GM18517 (cell line): Measurements from ENCODE around the gene SLC39A5.
"Not testable (repeated sequence)": the region's sequence is repeated elsewhere in the genome, so short reads cannot be mapped to it uniquely, and the experiment has no call there.

Source experiments
- ATAC-seq: cut with Tn5 transposase; IDR thresholded peaks from one replicate; pipeline ENCODE4 v1.9.1; 2021; ENCODE audit warnings: mild to moderate bottlenecking, moderate library complexity; ENCODE audit not compliant: unreplicated experiment

SLC39A5 gene

DNA sequence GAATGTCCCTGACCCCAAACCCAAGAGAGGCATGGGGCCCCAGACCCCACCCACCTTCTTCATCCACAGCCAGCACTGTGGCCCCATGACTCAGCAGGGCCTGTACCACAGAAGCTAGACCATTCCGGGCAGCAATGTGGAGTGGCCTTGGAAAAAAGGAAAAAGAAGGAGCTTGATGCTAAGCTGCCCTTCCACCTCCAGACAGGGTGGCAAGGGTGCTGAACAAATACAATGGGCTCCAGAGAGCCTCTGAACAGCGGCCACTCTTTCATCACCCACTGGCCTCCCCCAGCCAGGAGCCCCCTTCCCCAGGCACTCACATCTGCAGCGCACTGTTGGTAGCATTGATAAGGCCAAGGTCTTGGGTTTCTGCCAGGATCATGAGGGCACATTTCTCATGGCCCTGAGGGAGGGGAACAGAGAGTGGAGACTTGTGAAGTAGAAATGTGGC, 13.9 kb downstream of the SLC39A5 start:
- no peak for ATAC-seq

DNA sequence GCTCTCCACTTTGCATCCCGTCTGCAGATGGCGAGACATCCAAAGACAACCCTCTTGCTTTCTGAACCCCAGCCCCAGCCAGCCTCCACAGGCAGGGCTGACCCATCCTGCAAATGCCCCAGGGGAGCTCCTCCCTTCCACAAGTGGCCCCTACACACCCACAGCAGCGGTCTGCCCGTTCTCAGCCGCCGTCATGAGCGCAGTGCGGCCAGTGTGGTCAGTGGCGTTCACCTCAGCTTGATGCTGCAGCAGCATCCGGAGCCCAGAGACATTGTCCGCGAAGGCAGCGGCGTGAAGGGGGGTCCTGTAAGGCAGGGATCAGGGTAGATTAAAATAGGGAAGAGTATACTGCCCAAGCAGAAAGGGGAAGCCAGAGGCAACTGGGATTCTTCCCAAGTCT, 14.6 kb downstream of the SLC39A5 start:
- no peak for ATAC-seq

DNA sequence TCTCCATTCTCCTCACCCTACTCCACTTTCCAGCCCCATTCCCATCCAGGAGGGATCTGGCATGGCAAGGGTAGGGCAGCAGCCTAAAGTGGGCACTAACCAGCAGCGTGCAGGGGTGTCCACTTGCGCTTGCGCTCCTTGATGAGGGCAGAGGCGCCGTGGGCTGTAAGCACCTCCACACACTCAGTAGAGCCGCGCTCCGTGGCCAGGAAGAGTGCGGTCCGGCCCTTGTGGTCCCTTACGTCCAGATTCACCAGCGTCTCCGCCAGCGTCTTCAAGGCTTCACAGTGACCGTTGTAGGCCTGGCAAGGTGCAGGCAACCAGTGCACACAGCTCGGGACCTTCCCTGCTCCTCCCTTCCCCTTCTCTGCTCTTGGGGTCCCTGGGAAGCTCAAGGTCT, 18.1 kb downstream of the SLC39A5 start:
- no peak for ATAC-seq

DNA sequence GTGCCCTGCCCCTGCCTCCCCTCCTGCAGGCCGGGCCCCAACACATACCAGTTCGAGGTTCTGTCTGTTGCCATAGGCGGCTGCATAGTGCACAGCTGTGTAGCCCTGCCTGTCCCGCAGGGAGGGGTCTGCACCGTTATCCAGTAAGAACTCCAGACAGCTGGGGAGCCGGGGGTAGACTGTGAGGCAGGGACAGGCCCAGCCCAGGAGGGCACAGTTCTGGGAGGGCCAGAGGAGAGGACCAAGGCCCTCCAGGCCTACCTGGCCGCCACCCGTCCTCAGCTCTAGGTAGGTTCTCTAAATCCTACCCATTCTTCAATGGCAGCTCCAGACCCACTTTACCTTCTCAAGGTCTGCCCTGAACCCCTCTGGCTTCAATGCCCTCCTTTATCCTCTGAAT, 18.9 kb downstream of the SLC39A5 start:
- ATAC-seq, result no peak

DNA sequence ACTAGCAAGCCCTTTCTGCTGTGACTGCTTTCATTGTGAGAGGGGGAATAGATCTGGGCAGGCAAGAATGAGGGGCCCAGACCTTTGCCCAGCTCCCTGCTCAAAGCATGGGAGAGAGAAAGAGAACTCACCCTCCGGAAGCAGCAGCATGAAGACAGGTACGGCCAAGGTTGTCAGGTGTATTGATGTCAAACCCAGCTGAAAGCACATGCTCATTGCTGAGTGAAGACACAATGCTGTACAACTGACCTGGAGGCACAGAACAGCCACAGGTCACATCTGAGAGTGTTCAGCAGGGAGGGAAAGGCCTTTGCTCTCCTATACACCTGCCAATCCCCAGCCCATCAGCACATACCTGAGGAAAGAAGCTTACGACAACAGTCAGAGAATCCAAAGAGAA, 22.8 kb downstream of the SLC39A5 start:
- ATAC-seq, result no peak

DNA sequence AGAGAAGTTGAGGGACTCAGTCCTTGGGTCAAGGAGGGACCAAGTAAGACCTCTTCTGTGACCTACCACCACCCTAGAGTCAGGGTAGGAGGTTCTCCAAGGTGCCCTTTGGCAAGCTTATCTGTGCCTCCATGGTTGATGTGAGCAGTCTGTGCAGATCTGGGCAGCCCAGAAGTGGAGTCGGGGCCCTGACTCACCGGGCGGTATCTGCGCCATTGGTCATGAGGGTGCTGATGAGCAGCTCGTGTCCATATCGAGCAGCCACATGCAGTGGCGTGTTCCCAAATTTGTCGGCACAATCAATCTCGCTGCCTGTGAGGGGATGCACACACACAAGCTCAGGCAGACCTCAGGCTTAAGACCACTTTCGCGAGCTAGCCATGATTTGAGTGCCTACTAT, 23.2 kb downstream of the SLC39A5 start:
- ATAC-seq, result no peak

DNA sequence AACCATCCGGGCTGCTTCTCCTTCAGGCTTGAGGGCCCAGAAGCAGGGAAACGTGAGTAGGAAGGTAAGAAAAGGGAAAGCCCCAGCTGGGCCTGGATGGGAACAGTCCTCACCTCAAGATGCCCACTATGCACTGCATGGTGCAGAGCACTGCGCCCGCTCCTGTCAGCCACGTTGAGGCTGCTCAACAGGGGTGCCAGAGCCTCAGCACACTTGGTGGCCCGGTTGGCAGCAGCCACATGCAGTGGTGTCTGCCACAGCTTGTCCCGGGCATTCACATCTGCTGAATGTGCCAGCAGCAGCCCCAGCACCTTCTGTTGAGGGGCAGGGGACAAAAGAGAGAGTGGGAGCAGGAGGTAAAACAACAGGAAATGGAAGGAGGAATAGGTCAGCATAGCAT, 25.8 kb downstream of the SLC39A5 start:
- ATAC-seq, result no peak

DNA sequence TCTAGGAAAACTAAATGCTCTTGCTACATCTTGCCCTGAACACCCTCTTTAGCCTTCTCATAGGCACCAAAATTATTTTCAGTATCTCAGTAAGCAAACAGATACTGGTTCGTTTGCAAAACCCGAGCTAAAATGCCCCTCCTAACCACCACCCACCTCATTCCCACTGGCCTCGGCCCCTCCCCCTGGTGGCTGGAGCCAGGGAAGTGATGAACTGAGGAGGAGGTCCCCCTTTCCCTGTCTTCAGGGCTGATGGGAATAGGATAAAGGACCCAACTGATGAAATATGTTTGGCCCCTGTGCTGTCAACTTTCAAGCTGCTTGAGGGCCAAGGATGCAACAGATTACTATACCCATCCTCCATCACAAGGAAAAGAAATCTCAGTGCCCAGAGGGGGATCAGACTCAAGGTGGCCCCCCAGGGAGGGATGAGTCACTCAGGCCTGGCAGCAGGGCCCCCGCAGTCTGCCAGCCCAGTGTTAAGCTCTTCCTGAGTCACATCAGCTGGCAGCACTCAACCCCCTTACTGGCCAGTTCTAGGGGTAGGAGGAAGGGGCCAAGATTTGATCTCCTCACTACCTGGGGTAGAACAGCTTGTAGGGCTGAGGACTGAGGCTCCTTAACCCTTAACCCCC, 26.6 kb downstream of the SLC39A5 start:
- no peak for ATAC-seq

DNA sequence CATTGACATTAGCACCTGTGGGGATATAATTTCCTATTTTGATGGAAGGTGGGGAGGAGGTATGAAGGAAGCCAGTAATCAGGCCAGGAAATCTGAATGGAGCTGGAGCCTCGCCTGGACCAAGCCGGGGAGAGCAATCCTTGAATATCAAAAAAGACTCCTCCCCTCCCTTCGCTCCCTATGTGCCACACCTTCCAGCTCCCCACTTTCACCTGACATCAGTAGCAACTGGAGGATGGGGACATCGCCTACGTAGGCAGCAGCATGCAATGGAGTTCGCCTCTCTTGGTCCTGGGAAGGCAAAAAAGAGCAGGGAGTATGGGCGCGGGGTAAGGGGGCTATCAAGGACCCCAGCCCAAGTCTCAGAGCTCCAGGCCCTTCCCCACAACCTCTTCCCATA, 27.2 kb downstream of the SLC39A5 start:
- no peak for ATAC-seq

DNA sequence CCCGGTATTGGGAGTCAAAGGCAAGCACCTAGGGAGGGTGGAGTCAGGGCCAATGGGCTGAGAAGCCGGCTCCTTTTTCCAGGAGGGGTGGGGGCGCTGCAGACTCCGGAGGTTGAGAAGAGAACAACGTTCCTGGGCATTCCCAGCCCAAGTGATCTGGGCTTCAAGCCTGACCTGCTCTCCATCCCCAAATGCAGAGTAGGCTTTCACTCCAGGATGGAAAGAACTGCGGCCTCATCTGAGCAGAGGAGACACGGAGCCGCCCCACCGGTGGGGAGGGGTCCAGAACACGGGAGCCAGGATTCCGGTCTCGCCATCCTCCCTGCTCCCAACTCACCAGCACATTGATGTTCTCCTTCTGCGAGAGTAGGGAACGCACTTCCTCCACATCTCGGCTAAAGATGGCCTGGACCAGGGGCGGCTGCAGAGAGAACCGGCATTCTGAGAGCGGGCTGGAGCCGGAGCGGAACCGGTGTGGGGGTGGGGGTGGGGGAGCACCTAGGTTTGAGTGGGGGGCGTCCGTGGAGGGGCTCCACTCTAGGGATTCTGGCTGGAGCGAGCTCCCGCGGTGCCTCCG, 27.7 kb downstream of the SLC39A5 start:
- ATAC-seq, result no peak

DNA sequence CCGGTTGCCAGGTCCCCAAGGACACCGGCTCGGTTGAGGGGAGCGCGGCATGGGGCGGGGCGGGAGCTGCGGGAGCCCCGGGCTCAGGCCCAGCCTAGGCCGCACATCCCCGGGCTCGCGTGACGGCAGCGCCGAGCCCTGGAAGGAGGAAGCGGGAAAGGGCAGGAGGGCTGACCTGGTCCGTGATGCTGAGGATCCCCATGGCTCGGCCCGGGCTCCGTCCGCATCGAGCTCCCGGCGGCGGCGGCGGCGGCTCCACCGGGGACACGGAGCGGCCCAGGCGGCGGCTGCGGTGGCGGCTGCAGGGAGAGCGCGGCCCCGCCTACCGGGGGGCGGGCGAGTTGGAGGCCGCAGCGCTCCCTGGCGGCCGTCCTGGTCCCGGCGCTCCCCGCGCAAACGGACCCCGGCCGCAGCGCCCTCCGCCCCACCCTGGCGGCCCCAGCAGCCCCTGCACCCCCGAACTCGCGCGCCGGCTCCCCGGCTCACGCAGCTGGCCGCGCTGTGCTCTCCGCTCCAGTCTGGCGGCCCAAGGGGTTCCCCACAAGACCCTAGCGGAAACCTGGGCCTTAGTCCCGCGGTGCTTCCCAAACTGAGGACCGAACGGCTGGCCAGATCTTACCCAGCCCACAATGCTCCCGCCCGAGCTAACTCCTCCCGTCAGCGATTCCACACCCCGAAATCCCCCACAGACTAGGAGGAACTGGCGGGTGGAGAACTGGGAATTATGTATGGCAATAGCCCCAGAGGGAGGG, 28.4 kb downstream of the SLC39A5 start, which contains the start of gene ANKRD52:
TSS of gene ANKRD52 (minus strand) at position 317 of the 752 bp plus-strand sequence. CDS start at position 202, 115 bp downstream.
- ATAC-seq, result peak; percentile 87

DNA sequence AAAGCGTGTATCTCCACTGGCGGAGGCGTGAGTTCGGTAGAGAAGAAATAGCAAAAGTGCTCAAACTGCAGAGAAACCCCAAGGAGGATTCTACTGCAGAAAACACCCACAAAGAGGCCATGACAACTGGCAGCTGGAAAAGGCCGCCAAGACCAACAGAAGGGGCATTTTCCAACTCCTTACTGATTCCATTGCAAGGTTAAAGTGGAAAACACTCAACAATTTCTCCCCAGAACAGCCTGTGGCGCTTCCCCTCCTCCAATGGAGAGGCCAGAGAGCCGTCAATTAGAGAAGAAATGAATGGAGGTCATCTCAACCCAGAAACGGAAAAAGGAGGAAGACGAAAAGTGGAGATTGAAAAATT, 29.0 kb downstream of the SLC39A5 start:
- no peak for ATAC-seq

DNA sequence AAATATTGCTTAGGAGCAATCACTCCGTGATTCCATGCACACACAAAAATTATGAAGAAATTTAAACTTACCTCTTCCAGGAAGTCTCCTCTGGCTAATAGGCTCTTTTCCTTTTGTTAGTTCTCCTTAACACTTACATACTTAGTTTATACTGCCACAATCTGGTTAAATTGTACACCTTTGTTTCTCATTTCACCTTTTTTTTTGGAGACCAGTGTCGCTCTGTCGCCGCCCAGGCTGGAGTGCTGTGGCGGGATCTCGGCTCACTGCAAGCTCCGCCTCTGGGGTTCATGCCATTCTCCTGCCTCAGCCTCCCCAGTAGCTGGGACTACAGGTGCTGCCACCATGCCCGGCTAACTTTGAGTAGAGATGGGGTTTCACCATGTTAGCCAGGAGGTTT, 30.5 kb downstream of the SLC39A5 start:
- no peak for ATAC-seq

DNA sequence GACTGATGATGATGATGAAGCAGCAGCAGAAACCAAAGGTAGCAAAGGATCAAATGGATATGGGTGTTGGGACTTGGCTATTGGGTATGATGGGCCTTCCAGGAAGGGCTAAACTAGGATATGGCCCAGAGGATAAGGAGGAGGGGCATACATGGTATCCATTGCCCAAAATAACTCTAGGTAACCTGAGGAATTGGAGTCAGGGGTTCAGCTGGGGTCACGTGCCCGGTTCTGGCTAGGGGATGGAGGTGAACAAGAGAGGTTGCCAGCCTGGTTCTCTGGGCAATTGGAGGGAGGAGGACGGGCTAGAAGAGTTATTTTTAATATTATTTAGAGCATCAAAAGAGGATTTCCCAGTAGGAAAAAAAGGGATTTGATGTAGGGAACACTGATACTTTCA, 31.1 kb downstream of the SLC39A5 start:
- ATAC-seq, result no peak

DNA sequence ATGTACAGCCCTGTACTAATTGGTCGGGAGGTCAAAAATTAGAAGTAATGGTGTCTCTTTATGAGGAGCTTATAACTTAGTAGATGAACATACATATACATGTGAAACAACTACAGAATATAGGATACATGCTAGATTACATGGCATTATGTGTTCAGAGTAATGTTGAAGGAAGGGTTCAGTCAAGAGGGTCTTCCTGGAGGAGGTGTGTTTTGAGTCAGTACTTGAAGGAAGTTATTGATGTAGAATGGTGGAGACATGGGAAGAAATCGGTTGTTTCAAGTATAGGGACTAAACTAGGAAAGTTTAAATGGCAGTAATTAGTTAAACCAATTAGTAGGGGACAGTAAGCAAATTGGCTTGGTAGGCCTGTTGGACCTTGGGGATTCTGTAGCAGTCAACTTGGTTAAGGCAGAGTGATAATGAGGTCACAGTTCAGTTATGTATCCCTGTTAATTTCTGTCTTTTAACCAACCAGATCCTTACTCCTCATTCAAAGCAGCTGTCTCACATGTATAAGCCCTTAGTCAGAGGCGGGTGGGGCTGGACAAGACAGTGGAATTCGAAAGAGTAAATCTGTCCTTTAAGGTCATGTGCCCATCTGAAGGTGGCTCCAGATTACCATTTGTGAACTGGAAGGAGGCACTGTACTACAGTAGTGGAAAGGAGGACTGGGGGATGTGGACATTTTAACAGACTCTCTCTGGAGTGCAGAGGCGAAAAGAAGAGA, 31.8 kb downstream of the SLC39A5 start:
- no peak for ATAC-seq

DNA sequence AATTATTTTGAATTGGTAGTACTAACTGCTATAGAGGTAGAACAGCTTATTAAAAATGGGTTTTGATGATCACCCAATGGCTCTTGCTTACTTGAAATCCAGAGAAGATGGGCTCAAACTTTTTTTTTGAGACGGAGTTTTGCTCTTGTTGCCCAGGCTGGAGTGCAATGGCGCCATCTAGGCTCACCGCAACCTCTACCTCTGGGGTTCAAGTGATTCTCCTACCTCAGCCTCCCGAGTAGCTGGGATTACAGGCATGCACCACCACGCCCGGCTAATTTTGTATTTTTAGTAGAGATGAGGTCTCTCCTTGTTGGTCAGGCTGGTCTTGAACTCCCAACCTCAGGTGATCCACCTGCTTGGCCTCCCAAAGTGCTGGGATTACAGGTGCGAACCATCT, 33.1 kb downstream of the SLC39A5 start:
- not testable (repeated sequence) for ATAC-seq

DNA sequence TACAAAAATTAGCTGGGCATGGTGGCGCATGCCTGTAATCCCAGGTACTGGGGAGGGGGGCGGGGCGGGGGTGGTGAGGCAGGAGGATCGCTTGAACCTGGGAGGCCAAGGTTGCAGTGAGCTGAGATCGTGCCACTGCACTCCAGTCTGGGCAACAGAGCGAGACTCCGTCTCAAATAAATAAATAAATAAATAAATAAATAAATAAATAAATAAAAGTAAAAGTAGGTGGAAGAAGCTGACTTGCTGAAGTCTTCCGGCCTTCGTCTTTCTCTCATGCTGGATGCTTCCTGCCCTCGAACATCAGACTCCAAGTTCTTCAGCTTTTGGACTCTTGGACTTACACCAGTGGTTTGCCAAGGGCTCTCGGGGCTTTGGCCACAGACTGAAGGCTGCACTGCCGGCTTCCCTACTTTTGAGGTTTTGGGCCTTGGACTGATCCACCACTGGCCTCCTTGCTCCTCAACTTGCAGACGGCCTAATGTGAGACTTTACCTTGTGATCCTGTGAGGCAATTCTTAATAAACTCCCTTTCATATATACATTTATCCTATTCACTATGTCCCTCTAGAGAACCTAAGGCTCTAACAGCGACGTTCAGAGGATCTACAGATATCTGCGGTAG, 36.3 kb downstream of the SLC39A5 start:
- ATAC-seq, result not testable (repeated sequence)

DNA sequence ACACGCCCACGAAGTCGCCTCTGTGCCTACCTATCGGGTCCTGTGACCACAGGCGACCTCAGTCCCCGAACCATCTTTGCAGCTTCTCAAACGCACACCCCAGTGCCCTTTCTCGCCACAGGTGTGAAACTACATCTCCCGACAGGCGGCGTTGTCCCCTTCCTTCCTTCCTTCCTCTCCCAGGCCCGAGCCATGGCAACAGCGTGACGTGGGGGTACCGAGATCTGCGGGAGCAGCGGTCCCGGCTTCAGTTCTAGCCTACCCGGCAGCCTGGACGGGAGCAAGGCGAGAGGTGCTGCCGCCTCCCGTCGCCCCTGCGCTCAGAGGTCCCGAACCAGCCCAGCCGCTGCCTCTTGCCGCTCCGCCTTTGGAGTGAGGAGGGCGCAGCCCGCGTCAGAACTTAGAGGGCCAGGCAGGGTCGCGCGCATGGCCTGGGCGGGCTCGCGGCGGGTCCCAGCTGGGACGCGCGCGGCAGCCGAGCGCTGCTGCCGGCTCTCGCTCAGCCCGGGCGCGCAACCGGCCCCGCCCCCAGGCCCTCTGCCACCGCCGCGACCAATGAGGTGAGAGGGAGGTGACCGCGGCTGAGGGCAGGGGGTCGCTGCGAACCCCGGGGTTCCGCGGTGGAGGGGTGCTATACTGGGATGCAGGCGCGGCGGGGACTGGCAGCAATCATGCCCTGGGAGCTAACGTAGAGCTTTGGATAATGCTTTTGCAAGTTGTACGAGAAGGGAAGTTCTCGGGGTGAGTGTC, 37.0 kb downstream of the SLC39A5 start, which contains the start of gene COQ10A:
TSS of gene COQ10A (plus strand) at position 250 of the 750 bp plus-strand sequence. CDS start at position 427, 177 bp downstream.
- peak; percentile 81 for ATAC-seq

DNA sequence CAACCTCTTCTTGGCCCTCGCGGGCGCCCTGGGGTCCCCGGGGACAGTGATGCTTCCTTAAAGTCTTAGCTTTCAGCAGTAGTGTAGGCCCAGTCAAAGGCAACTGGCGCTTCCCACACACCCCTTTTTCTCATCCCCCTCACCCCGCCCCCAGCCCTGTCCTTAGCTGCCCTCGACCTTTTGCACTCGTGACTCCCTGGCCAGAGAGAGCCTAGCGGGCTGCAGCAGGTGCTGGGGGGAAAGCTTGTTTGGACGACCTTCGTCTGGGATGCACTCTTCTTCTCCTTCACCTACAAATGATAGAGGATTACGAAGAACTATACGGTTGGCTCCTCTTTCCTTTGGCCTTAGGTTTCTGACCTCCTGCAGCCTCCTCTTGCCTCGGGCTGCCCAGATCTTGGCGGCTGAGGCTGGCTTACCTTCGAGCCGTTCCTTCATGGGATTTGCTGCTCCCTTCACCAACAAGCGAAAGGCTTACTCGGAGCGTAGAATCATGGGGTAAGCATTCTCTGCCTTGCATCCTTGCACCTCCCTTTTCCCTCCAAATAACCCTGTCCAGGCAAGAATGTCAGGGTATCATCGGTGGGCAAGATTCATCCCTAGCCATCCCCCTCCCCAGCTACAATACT, 37.7 kb downstream of the SLC39A5 start:
- ATAC-seq, result peak; percentile 34

DNA sequence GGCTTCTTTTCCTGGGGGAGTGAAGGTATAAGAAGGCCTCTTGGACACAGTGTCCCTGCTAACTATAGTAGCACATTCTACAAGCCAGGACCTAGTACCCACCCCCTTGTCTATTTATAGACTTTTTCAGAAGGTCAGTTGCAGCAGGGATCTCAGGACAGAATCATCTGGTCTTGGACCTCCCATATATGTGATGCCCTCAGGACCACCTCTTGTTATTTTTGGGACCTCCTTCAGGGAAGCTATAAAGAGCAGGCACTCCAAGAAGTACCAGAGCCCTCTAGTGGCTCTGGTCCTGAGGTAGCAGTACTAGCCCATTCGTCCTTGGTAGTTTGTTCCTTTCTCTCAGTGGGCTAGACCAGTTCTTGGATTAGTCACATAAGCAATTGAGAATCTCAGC, 41.2 kb downstream of the SLC39A5 start:
- no peak for ATAC-seq
